Mesendoderm (in vitro differentiated cells): ENCODE measurements around the gene TTLL13.
A peak's percentile ranks its signal among the peaks of the same experiment; 100 is the strongest.
"Not testable (repeated sequence)": the region's sequence is repeated elsewhere in the genome, so short reads cannot be mapped to it uniquely, and the experiment has no call there.

Source experiments
- DNase-seq: peaks from one replicate; pipeline ENCODE4 v3.0.0; 2013
- H2AK5ac ChIP-seq: 2 replicates; pipeline ENCODE4 v1.6.1; 2013; ENCODE audit warnings: low read length, inconsistent platforms
- H2BK120ac ChIP-seq: 2 replicates; pipeline ENCODE4 v1.6.1; 2013; ENCODE audit warnings: low read depth, mild to moderate bottlenecking, low read length, moderate library complexity, mixed read lengths
- H2BK15ac ChIP-seq: replicated peaks from 2 replicates; pipeline ENCODE4 v1.6.1; 2013; ENCODE audit warnings: low read depth, mild to moderate bottlenecking, moderate library complexity
- H2BK5ac ChIP-seq: 2 replicates; pipeline ENCODE4 v1.6.1; 2013; ENCODE audit warnings: low read length, inconsistent platforms
- H3K18ac ChIP-seq: 2 replicates; pipeline ENCODE4 v1.6.1; 2013; ENCODE audit warnings: mild to moderate bottlenecking, low read length, mixed read lengths
- H3K23ac ChIP-seq: one replicate; pipeline ENCODE4 v1.6.1; 2013; ENCODE audit warnings: low read length
- H3K27ac ChIP-seq: 2 replicates; pipeline ENCODE4 v1.5.1; 2013; ENCODE audit warnings: low read depth, mild to moderate bottlenecking, inconsistent platforms, low read length, moderate library complexity
- H3K27me3 ChIP-seq: 2 replicates; pipeline ENCODE4 v1.6.1; 2013; ENCODE audit warnings: low read length, control low read depth, mild to moderate bottlenecking, inconsistent platforms; ENCODE audit not compliant: insufficient read depth, poor library complexity
- H3K36me3 ChIP-seq: 2 replicates; pipeline ENCODE4 v1.6.1; 2013; ENCODE audit warnings: low read length, inconsistent platforms; ENCODE audit not compliant: control insufficient read depth, insufficient read depth
- H3K4ac ChIP-seq: one replicate; pipeline ENCODE4 v1.6.1; 2013; ENCODE audit warnings: low read depth, mild to moderate bottlenecking, low read length, moderate library complexity
- H3K4me1 ChIP-seq: 2 replicates; pipeline ENCODE4 v1.6.1; 2013; ENCODE audit warnings: low read depth, low read length, inconsistent platforms; ENCODE audit not compliant: control insufficient read depth
- H3K4me2 ChIP-seq: 2 replicates; pipeline ENCODE4 v1.6.1; 2013; ENCODE audit warnings: low read length
- H3K4me3 ChIP-seq: 2 replicates; pipeline ENCODE4 v1.5.1; 2013; ENCODE audit warnings: mild to moderate bottlenecking, low read length
- H3K56ac ChIP-seq: one replicate; pipeline ENCODE4 v1.6.1; 2013; ENCODE audit warnings: low read length
- H3K79me1 ChIP-seq: 2 replicates; pipeline ENCODE4 v1.6.1; 2013; ENCODE audit warnings: low read length, inconsistent platforms
- H3K79me2 ChIP-seq: 2 replicates; pipeline ENCODE4 v1.6.1; 2013; ENCODE audit warnings: mild to moderate bottlenecking, low read length; ENCODE audit not compliant: control insufficient read depth, insufficient read depth
- H3K9ac ChIP-seq: 2 replicates; pipeline ENCODE4 v1.6.1; 2013; ENCODE audit warnings: low read length, inconsistent platforms
- H4K5ac ChIP-seq: one replicate; pipeline ENCODE4 v1.6.1; 2013; ENCODE audit warnings: low read length
- H4K8ac ChIP-seq: one replicate; pipeline ENCODE4 v1.6.1; 2013; ENCODE audit warnings: low read depth, mild to moderate bottlenecking, control low read depth, low read length, moderate library complexity
- WGBS: extraction: QIAGEN DNeasy Blood & Tissue Kit; methylation state at CpG from one replicate; pipeline ENCODE4 v1.1.7; 2013; ENCODE audit warnings: low lambda C conversion rate, missing lambda C conversion rate; ENCODE audit not compliant: insufficient coverage; ENCODE audit errors: extremely low coverage; 5-methylcytosine and 5-hydroxymethylcytosine counted together

TTLL13 gene

GRCh38 chr15:90295270-90295648 is 45.9 kb downstream of the TTLL13 start:
- Histone ChIP-seq H3K23ac (no peak overlapping the region), H3K79me1 (no peaks in the 10 kb centered on the region), H2BK120ac (no peak overlapping the region), H2BK15ac (no peak overlapping the region), H4K8ac (no peak overlapping the region), H3K36me3 (no peaks in the 10 kb centered on the region), H3K56ac (no peak overlapping the region), H3K18ac (no peak overlapping the region), H3K4me2 (no peak overlapping the region), H3K27me3 (no peaks in the 10 kb centered on the region), H3K27ac (no peak overlapping the region), H3K9ac (no peak overlapping the region), H3K79me2 (no peaks in the 10 kb centered on the region), H3K4me3 (no peak overlapping the region), H4K5ac (no peak overlapping the region), H3K4ac (no peak overlapping the region), H2AK5ac (no peak overlapping the region), H3K4me1 (no peaks in the 10 kb centered on the region), H2BK5ac (no peak overlapping the region)
- DNase-seq: no peak
- no CpG with 5 or more reads among the region's 10 CpGs for WGBS

GRCh38 chr15:90296316-90296884 is 47.0 kb downstream of the TTLL13 start:
- not testable (repeated sequence) for H3K36me3 ChIP-seq, H3K4me1 ChIP-seq, H3K4ac ChIP-seq, H2BK5ac ChIP-seq, H3K79me2 ChIP-seq, H3K9ac ChIP-seq, DNase-seq, H3K79me1 ChIP-seq, H4K8ac ChIP-seq, H3K27ac ChIP-seq, H3K4me2 ChIP-seq, H2AK5ac ChIP-seq, H3K27me3 ChIP-seq, H3K18ac ChIP-seq, H3K4me3 ChIP-seq, H3K23ac ChIP-seq, H3K56ac ChIP-seq, H2BK120ac ChIP-seq, H4K5ac ChIP-seq, H2BK15ac ChIP-seq
- no CpG with 5 or more reads among the region's 4 CpGs for WGBS

- Histone ChIP-seq H3K79me1 (no peaks in the 10 kb centered on the region), H3K4me3 (no peak overlapping the region), H3K36me3 (no peaks in the 10 kb centered on the region), H3K18ac (no peak overlapping the region), H4K5ac (no peak overlapping the region), H2AK5ac (no peak overlapping the region), H3K4me2 (no peak overlapping the region), H3K23ac (no peak overlapping the region), H4K8ac (no peak overlapping the region), H2BK15ac (no peak overlapping the region), H3K27me3 (no peaks in the 10 kb centered on the region), H2BK5ac (no peak overlapping the region), H3K79me2 (no peaks in the 10 kb centered on the region), H3K56ac (no peak overlapping the region), H3K27ac (no peak overlapping the region), H2BK120ac (no peak overlapping the region), H3K4me1 (no peaks in the 10 kb centered on the region), H3K4ac (no peak overlapping the region), H3K9ac (no peak overlapping the region)
- DNase-seq: no peak
- 100% methylated on average over 1 of the region's 4 CpGs for WGBS
Observed at GRCh38 chr15:90297021-90297420, 47.7 kb downstream of the TTLL13 start.

GRCh38 chr15:90300541-90300940 is 51.2 kb downstream of the TTLL13 start:
- DNase-seq: no peak
- H4K8ac ChIP-seq: no peak overlapping the region
- no peak overlapping the region for H3K27ac ChIP-seq
- H2BK15ac ChIP-seq: no peak overlapping the region
- no peak overlapping the region for H3K23ac ChIP-seq
- H3K79me2 ChIP-seq: no peaks in the 10 kb centered on the region
- H3K36me3 ChIP-seq: no peaks in the 10 kb centered on the region
- no peaks in the 10 kb centered on the region for H3K27me3 ChIP-seq
- no peak overlapping the region for H3K56ac ChIP-seq
- no peak overlapping the region for H3K9ac ChIP-seq
- H3K4me1 ChIP-seq: no peaks in the 10 kb centered on the region
- H3K4ac ChIP-seq: no peak overlapping the region
- no peaks in the 10 kb centered on the region for H3K79me1 ChIP-seq
- H2BK5ac ChIP-seq: no peak overlapping the region
- no CpG with 5 or more reads among the region's 9 CpGs for WGBS
- no peak overlapping the region for H2AK5ac ChIP-seq
- H4K5ac ChIP-seq: no peak overlapping the region
- no peak overlapping the region for H3K4me3 ChIP-seq
- no peak overlapping the region for H3K18ac ChIP-seq
- H2BK120ac ChIP-seq: no peak overlapping the region
- no peak overlapping the region for H3K4me2 ChIP-seq

- no peak overlapping the region for H2BK15ac ChIP-seq
- no peak overlapping the region for H2AK5ac ChIP-seq
- no peak overlapping the region for H3K4ac ChIP-seq
- no peak overlapping the region for H3K9ac ChIP-seq
- no peak overlapping the region for H3K27ac ChIP-seq
- H2BK5ac ChIP-seq: no peak overlapping the region
- H3K79me1 ChIP-seq: no peaks in the 10 kb centered on the region
- H3K36me3 ChIP-seq: no peaks in the 10 kb centered on the region
- no peak overlapping the region for H4K8ac ChIP-seq
- DNase-seq: peak; percentile 91
- no peaks in the 10 kb centered on the region for H3K27me3 ChIP-seq
- WGBS: no CpG with 5 or more reads among the region's 21 CpGs
- H4K5ac ChIP-seq: no peak overlapping the region
- H3K4me3 ChIP-seq: no peak overlapping the region
- no peak overlapping the region for H3K4me2 ChIP-seq
- no peaks in the 10 kb centered on the region for H3K4me1 ChIP-seq
- no peak overlapping the region for H2BK120ac ChIP-seq
- no peak overlapping the region for H3K18ac ChIP-seq
- H3K56ac ChIP-seq: peak overlapping the region; percentile 51
- H3K79me2 ChIP-seq: no peaks in the 10 kb centered on the region
- no peak overlapping the region for H3K23ac ChIP-seq
Observed at GRCh38 chr15:90300988-90301706, 51.8 kb downstream of the TTLL13 start.
